Upper lobe of left lung (tissue), 4 donors: ENCODE results near the gene ANKRD34A.

ENCODE experiments used
- CTCF ChIP-seq, 6 experiments: fragments of 450-650 bp in 4 of 6; fragments of 200-600 bp in 2 of 6; sonication (generic) in 2 of 6; IDR thresholded peaks; one replicate each; pipeline ENCODE4 v1.5.1; 2016 to 2019; ENCODE audit warnings: antibody characterized with exemption in 6 of 6
- EP300 ChIP-seq, 4 donors: sonication (generic); formaldehyde crosslinking; IDR thresholded peaks; one replicate each; pipeline ENCODE4 v1.5.1; 2017; ENCODE audit warnings: antibody characterized with exemption in 4 of 4, control low read depth in 2 of 4
- POLR2A ChIP-seq, 4 donors: fragments of 450-650 bp; IDR thresholded peaks; one replicate each; pipeline ENCODE4 v1.5.1; 2016 to 2017; ENCODE audit warnings: antibody characterized with exemption in 4 of 4, mild to moderate bottlenecking in 2 of 4
- POLR2AphosphoS5 ChIP-seq, 2 donors: sonication (generic); formaldehyde crosslinking; IDR thresholded peaks; one replicate each; pipeline ENCODE4 v1.5.1; 2017; ENCODE audit warnings: antibody characterized with exemption in 2 of 2

- no peak for TF ChIP-seq CTCF (IDR thresholded peaks at IDR 0.05)
- TF ChIP-seq POLR2AphosphoS5 (IDR thresholded peaks at IDR 0.05) = no peak
- no peak for TF ChIP-seq EP300 (IDR thresholded peaks at IDR 0.05)
- TF ChIP-seq POLR2A (IDR thresholded peaks at IDR 0.05) = no peak
Measured at GRCh38 chr1:145959957-145960467, 4.4 kb downstream of the ANKRD34A start.
